SK-N-SH (cell line): Measurements from ENCODE around the gene BSG.

Experiments
- JUND ChIP-seq: IDR thresholded peaks from 2 replicates; pipeline ENCODE4 v1.4.0; 2012
- POLR2AphosphoS5 ChIP-seq: IDR thresholded peaks from 2 replicates; pipeline ENCODE4 v1.6.1; 2012; ENCODE audit warnings: low read depth, low read length
- RAD21 ChIP-seq: IDR thresholded peaks from 2 replicates; pipeline ENCODE4 v1.6.1; 2012; ENCODE audit warnings: mild to moderate bottlenecking, low read length
- TF ChIP-seq, protein P1 (sequence below): fragments of 200-600 bp; sonication (generic); IDR thresholded peaks from 2 replicates; pipeline ENCODE4 v1.6.1; 2017; ENCODE audit warnings: antibody characterized with exemption, mild to moderate bottlenecking, moderate library complexity

DNA sequence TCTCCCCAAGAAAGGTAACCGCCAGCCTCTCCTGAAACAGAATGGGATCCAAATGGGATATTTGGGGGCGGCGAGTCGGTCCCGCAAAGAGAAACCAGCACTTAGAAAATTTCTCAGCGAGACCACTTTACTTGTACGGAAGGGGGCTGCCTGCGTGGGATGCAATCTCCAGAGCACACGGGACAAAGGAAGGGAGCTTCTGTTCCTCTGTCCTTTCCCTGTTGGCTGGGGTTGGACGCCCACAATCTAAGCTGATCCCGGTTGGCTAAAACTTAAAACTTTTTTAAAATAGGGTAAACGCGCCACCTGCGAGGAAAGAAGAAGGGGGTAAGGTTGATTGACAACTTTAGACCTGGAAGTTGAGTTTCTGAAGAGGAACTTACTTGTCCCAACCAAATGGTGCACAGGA lies 826 bp upstream of the BSG start:
- TF ChIP-seq, protein P1, sequence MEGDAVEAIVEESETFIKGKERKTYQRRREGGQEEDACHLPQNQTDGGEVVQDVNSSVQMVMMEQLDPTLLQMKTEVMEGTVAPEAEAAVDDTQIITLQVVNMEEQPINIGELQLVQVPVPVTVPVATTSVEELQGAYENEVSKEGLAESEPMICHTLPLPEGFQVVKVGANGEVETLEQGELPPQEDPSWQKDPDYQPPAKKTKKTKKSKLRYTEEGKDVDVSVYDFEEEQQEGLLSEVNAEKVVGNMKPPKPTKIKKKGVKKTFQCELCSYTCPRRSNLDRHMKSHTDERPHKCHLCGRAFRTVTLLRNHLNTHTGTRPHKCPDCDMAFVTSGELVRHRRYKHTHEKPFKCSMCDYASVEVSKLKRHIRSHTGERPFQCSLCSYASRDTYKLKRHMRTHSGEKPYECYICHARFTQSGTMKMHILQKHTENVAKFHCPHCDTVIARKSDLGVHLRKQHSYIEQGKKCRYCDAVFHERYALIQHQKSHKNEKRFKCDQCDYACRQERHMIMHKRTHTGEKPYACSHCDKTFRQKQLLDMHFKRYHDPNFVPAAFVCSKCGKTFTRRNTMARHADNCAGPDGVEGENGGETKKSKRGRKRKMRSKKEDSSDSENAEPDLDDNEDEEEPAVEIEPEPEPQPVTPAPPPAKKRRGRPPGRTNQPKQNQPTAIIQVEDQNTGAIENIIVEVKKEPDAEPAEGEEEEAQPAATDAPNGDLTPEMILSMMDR: no peak
- no peak for TF ChIP-seq POLR2AphosphoS5
- TF ChIP-seq RAD21: no peak
- no peak for TF ChIP-seq JUND
